Esophagus squamous epithelium (tissue), 5 donors: ENCODE measurements around the gene RETREG1. TPM values are rescaled to one million over a fixed set of nuclear protein-coding genes. Genes with fewer than 3 reads are reported as not detected.
A peak's percentile ranks its signal among the peaks of the same experiment; 100 is the strongest.

Experiments used
- DNase-seq: peaks from one replicate; lab custom pipeline; 2025; lab: John Stamatoyannopoulos, UW
- H3K27ac ChIP-seq, 4 donors: fragments of 200-600 bp; sonication (generic); one replicate each; pipeline ENCODE4 v1.5.1; 2016 to 2019; ENCODE audit warnings: mild to moderate bottlenecking in 1 of 4
- H3K27me3 ChIP-seq, 4 donors: fragments of 200-600 bp; sonication (generic); 1 replicate in 3 of 4; 2 replicates in 1 of 4; pipeline versions ENCODE4 v1.5.1 to v1.6.0; 2017 to 2021; ENCODE audit warnings: antibody characterized with exemption in 1 of 4
- H3K36me3 ChIP-seq, 3 donors: fragments of 200-600 bp; sonication (generic); one replicate each; pipeline ENCODE4 v1.5.1; 2016 to 2019
- H3K4me1 ChIP-seq, 3 donors: fragments of 200-600 bp; sonication (generic); one replicate each; pipeline ENCODE4 v1.5.1; 2017 to 2019
- H3K4me3 ChIP-seq, 4 donors: fragments of 200-600 bp; sonication (generic); 1 replicate in 3 of 4; 2 replicates in 1 of 4; pipeline ENCODE4 v1.5.1; 2016 to 2019; ENCODE audit warnings: mild to moderate bottlenecking in 2 of 4, moderate library complexity in 1 of 4
- H3K9me3 ChIP-seq, 3 donors: fragments of 200-600 bp; sonication (generic); one replicate each; pipeline ENCODE4 v1.5.1; 2016 to 2019
- POLR2A ChIP-seq, 4 donors: fragments of 450-650 bp; IDR thresholded peaks; one replicate each; pipeline ENCODE4 v1.6.1; 2017; ENCODE audit warnings: antibody characterized with exemption in 4 of 4, mild to moderate bottlenecking in 4 of 4, moderate library complexity in 3 of 4
- WGBS, 2 donors: methylation state at CpG; one replicate each; pipeline ENCODE4 v1.1.5; 2018; 5-methylcytosine and 5-hydroxymethylcytosine counted together
- intact Hi-C: fragments of 100-400 bp; cut with DNase I; formaldehyde crosslinking; loops from one replicate; pipeline ENCODE4 v1.15.0; 2022
- total RNA-seq, 4 donors: library from RNA; depleted of rRNA; stranded (reverse); fragments of >200 nt; gene quantifications; one replicate each; pipeline ENCODE4 v1.1.0, GENCODE V29; 2016
- TF ChIP-seq, protein P1 (sequence below), 6 experiments: fragments of 450-650 bp in 4 of 6; fragments of 200-600 bp in 2 of 6; sonication (generic) in 2 of 6; IDR thresholded peaks; one replicate each; pipeline ENCODE4 v1.5.1; 2016 to 2019; ENCODE audit warnings: antibody characterized with exemption in 6 of 6, mild to moderate bottlenecking in 4 of 6, moderate library complexity in 4 of 6
- donor health status: DM: yes; HTN: yes; CAD: no.

RETREG1 gene
- total RNA-seq, 4 donors from 2014 or later = 0.68 to 6.1 (median 3.9) TPM

DNA sequence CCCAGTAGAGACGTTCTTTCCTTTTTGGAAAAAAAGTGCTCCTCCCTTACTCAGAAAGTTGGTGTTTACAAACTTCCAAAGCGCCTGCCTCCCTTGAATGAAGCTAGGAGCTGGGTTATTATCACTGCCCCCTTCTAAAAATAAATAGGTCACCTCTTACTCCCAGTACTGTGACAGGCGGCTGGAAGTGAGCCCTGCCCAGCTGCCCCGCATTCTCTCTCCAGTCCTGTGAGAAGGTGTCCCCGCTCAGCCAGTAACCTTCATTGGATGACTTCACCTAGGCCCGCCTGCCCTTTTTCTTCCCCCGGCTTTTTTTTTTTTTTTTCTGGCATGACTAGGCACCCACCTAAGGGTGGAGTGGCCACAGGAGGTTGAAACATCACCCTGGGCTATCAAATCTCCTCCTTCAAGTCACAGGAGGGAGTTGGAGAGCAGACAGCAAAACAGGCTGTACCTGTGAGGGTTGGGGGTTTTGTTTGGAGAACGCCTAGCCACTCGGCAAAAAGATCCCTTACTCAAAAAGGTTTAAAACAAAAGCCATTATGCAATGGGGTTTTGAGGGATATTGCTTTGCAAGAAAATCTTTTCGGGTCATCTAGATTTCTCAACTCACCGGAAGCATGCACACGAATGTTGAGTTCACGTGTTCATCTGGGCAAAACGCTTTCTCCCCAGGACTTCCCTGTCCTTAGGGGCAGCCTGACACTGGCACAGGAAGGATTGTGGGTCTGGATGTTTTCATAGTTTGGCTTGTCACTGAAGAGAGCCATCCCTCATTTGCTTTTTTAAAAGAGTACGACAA, 107.9 kb downstream of the RETREG1 start:
- 48 to 73% methylated on average over 15 of the region's 15 CpGs for WGBS, 2 donors

DNA sequence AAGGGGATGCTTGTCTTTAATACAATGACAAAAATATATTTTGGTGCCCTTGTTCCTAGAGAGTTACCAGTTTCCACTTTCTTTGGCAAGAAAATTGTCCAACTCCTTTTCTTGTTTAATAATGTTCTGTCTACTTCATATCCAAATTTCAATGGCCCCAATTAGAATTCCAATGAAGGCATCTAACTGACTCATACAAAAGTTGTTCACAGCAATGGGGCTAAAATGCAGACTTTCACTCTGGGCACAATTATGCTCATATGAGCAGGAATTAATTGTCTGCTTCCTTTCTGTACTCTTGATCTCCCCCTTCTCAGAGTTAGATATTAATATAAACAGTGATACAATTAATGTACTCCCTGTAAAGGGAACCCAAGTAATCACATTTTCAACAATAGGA, 109.1 kb downstream of the RETREG1 start:
- H3K9me3 ChIP-seq = no peaks in the 10 kb centered on the region
- peaks cover 0 to 12% (median 0%) of the 10 kb centered on the region in 3 donors for H3K4me1 ChIP-seq
- TF ChIP-seq, protein P1, sequence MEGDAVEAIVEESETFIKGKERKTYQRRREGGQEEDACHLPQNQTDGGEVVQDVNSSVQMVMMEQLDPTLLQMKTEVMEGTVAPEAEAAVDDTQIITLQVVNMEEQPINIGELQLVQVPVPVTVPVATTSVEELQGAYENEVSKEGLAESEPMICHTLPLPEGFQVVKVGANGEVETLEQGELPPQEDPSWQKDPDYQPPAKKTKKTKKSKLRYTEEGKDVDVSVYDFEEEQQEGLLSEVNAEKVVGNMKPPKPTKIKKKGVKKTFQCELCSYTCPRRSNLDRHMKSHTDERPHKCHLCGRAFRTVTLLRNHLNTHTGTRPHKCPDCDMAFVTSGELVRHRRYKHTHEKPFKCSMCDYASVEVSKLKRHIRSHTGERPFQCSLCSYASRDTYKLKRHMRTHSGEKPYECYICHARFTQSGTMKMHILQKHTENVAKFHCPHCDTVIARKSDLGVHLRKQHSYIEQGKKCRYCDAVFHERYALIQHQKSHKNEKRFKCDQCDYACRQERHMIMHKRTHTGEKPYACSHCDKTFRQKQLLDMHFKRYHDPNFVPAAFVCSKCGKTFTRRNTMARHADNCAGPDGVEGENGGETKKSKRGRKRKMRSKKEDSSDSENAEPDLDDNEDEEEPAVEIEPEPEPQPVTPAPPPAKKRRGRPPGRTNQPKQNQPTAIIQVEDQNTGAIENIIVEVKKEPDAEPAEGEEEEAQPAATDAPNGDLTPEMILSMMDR (IDR thresholded peaks at IDR 0.05) = no peak
- TF ChIP-seq POLR2A (IDR thresholded peaks at IDR 0.05) = no peak
- H3K27me3 ChIP-seq = no peaks in the 10 kb centered on the region
- no peak overlapping the region for H3K4me3 ChIP-seq
- H3K36me3 ChIP-seq = no peaks in the 10 kb centered on the region
- DNase-seq = no peak
- intact Hi-C loops = no loop called here
- no peak overlapping the region for H3K27ac ChIP-seq

More for the DNA sequence above, 107.9 kb downstream of the RETREG1 start:
- intact Hi-C loops = no loop called here
- Histone ChIP-seq H3K36me3 (no peaks in the 10 kb centered on the region), H3K4me1 (peaks cover 0 to 12% (median 0%) of the 10 kb centered on the region in 3 donors), H3K9me3 (no peaks in the 10 kb centered on the region), H3K4me3 (no peak overlapping the region), H3K27ac (peak overlapping the region in 1 of 4 donors; percentile 27), H3K27me3 (no peaks in the 10 kb centered on the region)
- DNase-seq = no peak
- TF ChIP-seq POLR2A (IDR thresholded peaks at IDR 0.05) = no peak
- TF ChIP-seq, protein P1 (IDR thresholded peaks at IDR 0.05) = no peak

DNA sequence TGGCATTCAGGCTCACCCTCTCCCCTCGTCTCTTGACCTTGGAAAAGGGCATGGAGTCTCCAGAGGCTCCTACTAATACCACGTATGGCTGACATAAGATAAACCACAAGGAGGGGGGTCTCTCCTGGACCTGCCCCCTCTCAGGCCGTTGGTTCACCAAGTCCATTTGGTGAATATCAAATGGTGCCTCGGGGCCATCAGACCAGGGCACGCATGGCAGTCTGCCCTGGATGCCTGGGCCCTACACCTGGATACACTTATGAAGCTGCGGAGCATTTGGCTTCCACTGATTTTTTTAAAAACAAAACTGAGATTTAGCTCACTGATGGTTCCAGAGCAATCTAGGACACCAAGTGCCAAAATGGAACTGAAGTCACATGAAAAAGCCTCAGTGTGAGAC, 110.9 kb downstream of the RETREG1 start:
- Histone ChIP-seq H3K4me3 (no peak overlapping the region), H3K36me3 (no peaks in the 10 kb centered on the region), H3K27me3 (no peaks in the 10 kb centered on the region), H3K27ac (no peak overlapping the region), H3K9me3 (no peaks in the 10 kb centered on the region), H3K4me1 (peaks cover 0 to 12% (median 0%) of the 10 kb centered on the region in 3 donors)
- intact Hi-C loops = no loop called here
- no peak for TF ChIP-seq POLR2A (IDR thresholded peaks at IDR 0.05)
- TF ChIP-seq, protein P1 (IDR thresholded peaks at IDR 0.05) = no peak
- no peak for DNase-seq
- 76 to 90% methylated on average over 4 to 5 of the region's 6 CpGs for WGBS, 2 donors

DNA sequence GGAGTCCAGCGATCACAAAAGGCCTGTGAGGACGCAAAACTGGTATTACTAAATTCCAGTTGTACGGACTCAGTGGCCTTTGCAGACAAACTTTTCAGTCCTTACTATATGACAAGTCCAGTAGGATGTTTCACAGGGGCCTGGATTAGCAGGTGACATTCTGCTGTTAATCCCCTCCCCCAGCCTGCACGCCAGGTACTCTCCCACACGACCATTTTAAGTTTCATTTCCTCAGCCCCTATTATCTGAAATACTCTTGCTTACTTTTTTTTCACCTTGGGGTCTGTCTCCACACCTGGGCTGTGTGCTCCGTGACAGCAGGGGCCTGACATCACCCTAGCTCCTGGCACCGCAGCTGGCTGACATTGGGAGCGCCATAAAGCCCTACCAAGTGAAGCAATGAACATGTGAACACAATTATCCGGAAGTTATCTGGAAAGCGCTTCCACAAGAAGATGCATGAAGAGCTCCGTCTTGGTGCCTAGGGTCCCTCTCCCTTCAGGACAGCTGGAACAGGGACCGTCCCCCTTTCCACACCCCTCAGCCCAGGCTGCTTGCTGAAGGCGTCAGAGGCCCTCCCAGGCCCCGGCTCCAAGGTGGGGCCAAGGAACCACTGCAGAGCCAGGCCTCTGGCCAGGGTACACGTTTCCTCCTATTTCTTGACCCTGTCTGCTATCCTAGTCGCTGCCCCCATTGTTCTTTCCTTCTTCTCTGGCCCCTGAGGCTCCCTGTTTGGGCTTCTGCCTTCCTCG, 111.5 kb downstream of the RETREG1 start:
- no peak for TF ChIP-seq POLR2A (IDR thresholded peaks at IDR 0.05)
- TF ChIP-seq, protein P1 (IDR thresholded peaks at IDR 0.05) = no peak
- DNase-seq = no peak
- H3K27me3 ChIP-seq = no peaks in the 10 kb centered on the region
- H3K9me3 ChIP-seq = no peaks in the 10 kb centered on the region
- peaks cover 0 to 12% (median 0%) of the 10 kb centered on the region in 3 donors for H3K4me1 ChIP-seq
- H3K4me3 ChIP-seq = no peak overlapping the region
- 80 to 88% methylated on average over 12 to 14 of the region's 17 CpGs for WGBS, 2 donors
- H3K36me3 ChIP-seq = no peaks in the 10 kb centered on the region
- intact Hi-C loops = no loop called here
- H3K27ac ChIP-seq = no peak overlapping the region

DNA sequence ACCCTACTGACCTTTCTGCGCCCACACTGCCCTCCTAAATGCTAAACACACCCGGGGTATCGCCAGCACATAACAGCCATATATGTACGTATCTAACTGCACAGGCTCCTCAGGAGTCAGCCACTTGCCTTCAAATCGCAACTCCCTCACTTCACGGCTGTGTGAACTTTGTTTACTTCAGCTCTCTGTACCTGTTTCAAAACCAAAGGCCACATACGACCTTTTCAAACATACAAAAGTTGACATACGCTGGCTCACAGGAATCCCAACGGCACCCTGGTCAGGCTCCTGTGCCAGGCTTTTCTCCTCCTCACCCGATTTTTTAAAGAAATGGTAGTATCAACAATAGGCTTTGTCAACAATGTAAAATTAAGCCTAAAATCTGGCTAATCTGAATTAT, 112.2 kb downstream of the RETREG1 start:
- H3K27ac ChIP-seq = no peak overlapping the region
- TF ChIP-seq POLR2A (IDR thresholded peaks at IDR 0.05) = no peak
- TF ChIP-seq, protein P1 (IDR thresholded peaks at IDR 0.05) = no peak
- WGBS, 2 donors = 81 to 87% methylated on average over 10 of the region's 10 CpGs

More for the DNA sequence above, 112.2 kb downstream of the RETREG1 start:
- DNase-seq = no peak
- Histone ChIP-seq H3K27me3 (no peaks in the 10 kb centered on the region), H3K4me1 (peaks cover 0 to 12% (median 0%) of the 10 kb centered on the region in 3 donors), H3K4me3 (no peak overlapping the region), H3K9me3 (no peaks in the 10 kb centered on the region), H3K36me3 (no peaks in the 10 kb centered on the region)
- intact Hi-C loops = no loop called here
